Thymus (tissue), 14 donors: ENCODE measurements around the gene PRDX3. TPM values are rescaled to one million over a fixed set of nuclear protein-coding genes. Genes with fewer than 3 reads are reported as not detected.

Experiments
- DNase-seq, 9 donors: peaks; one replicate each; pipeline ENCODE4 v3.0.0-alpha.2; 2013; ENCODE audit warnings: low spot score in 9 of 9, low read depth in 6 of 9, missing footprints in 1 of 9
- H3K27ac ChIP-seq, 2 donors: one replicate each; pipeline ENCODE4 v1.5.1; 2013; ENCODE audit warnings: control low read depth in 1 of 2, low read depth in 1 of 2, low read length in 1 of 2, mild to moderate bottlenecking in 1 of 2, moderate library complexity in 1 of 2
- H3K27me3 ChIP-seq, 2 donors: one replicate each; pipeline ENCODE4 v1.5.1; 2013; ENCODE audit warnings: low read length in 1 of 2; ENCODE audit not compliant: control insufficient read depth in 2 of 2, insufficient read depth in 1 of 2
- H3K36me3 ChIP-seq, 2 donors: one replicate each; pipeline ENCODE4 v1.5.1; 2013; ENCODE audit warnings: low read length in 1 of 2, mild to moderate bottlenecking in 1 of 2, moderate library complexity in 1 of 2; ENCODE audit not compliant: control insufficient read depth in 2 of 2, insufficient read depth in 2 of 2
- H3K4me1 ChIP-seq, 2 donors: one replicate each; pipeline ENCODE4 v1.5.1; 2013; ENCODE audit warnings: low read length in 2 of 2; ENCODE audit not compliant: control insufficient read depth in 2 of 2, insufficient read depth in 2 of 2
- H3K4me3 ChIP-seq, 2 donors: one replicate each; pipeline ENCODE4 v1.5.1; 2013; ENCODE audit warnings: low read length in 2 of 2, control low read depth in 1 of 2, mild to moderate bottlenecking in 1 of 2
- H3K9me3 ChIP-seq, 2 donors: one replicate each; pipeline ENCODE4 v1.5.1; 2013; ENCODE audit warnings: low read length in 1 of 2, mild to moderate bottlenecking in 1 of 2; ENCODE audit not compliant: control insufficient read depth in 2 of 2, insufficient read depth in 1 of 2
- WGBS: extraction: QIAGEN DNeasy Blood & Tissue Kit; methylation state at CpG from one replicate; pipeline ENCODE4 v1.1.7; 2013; 5-methylcytosine and 5-hydroxymethylcytosine counted together
- long read RNA-seq, 10 donors: transcript quantifications; one replicate each; lab custom pipeline, GENCODE V29; 2026
- polyA plus RNA-seq: library from polyadenylated mRNA; stranded (reverse); fragments of 200-250 nt; gene quantifications from one replicate; pipeline ENCODE4 v1.2.3, GENCODE V29; 2013
- total RNA-seq: library from RNA; stranded (reverse); fragments of 120-200 nt; gene quantifications from one replicate; pipeline ENCODE4 v1.2.4, GENCODE V29; 2013
- donor health status: healthy.

PRDX3 gene
- total RNA-seq (116 TPM), polyA plus RNA-seq (114 TPM)
- long read RNA-seq, donor 1, transcript PRDX3-201 (7 exons, 1,591 nt): major isoform, 17 of 17 reads
- long read RNA-seq, donor 1, partial matches to known transcripts: 0 of 17 reads
- long read RNA-seq, donor 1, other reads (novel, unspliced or antisense): 0 of 17 reads
- long read RNA-seq, donor 2: 0 reads
- long read RNA-seq, donor 3, transcript PRDX3-201 (7 exons, 1,591 nt): major isoform, 163 of 182 reads
- long read RNA-seq, donor 3, partial matches to known transcripts: 18 of 182 reads
- long read RNA-seq, donor 3, other reads (novel, unspliced or antisense): 0 of 182 reads
- long read RNA-seq, donor 4, transcript PRDX3-201 (7 exons, 1,591 nt): major isoform, 38 of 40 reads
- long read RNA-seq, donor 4, partial matches to known transcripts: 0 of 40 reads
- long read RNA-seq, donor 4, other reads (novel, unspliced or antisense): 0 of 40 reads
- long read RNA-seq, donor 5, transcript PRDX3-203 (2 exons, 2,277 nt): minor isoform, 6 of 222 reads
- long read RNA-seq, donor 5, transcript PRDX3-201 (7 exons, 1,591 nt): major isoform, 189 of 222 reads
- long read RNA-seq, donor 5, partial matches to known transcripts: 27 of 222 reads
- long read RNA-seq, donor 5, other reads (novel, unspliced or antisense): 0 of 222 reads
- long read RNA-seq, donor 6, transcript PRDX3-201 (7 exons, 1,591 nt): major isoform, 100 of 102 reads
- long read RNA-seq, donor 6, partial matches to known transcripts: 0 of 102 reads
- long read RNA-seq, donor 6, other reads (novel, unspliced or antisense): 0 of 102 reads
- long read RNA-seq, donor 7, transcript PRDX3-201 (7 exons, 1,591 nt): major isoform, 96 of 105 reads
- long read RNA-seq, donor 7, partial matches to known transcripts: 7 of 105 reads
- long read RNA-seq, donor 7, other reads (novel, unspliced or antisense): 0 of 105 reads
- long read RNA-seq, donor 8, transcript PRDX3-201 (7 exons, 1,591 nt): major isoform, 37 of 38 reads
- long read RNA-seq, donor 8, partial matches to known transcripts: 0 of 38 reads
- long read RNA-seq, donor 8, other reads (novel, unspliced or antisense): 0 of 38 reads
- long read RNA-seq, donor 9, transcript PRDX3-201 (7 exons, 1,591 nt): major isoform, 91 of 120 reads
- long read RNA-seq, donor 9, partial matches to known transcripts: 28 of 120 reads
- long read RNA-seq, donor 9, other reads (novel, unspliced or antisense): 0 of 120 reads
- long read RNA-seq, donor 10, transcript PRDX3-201 (7 exons, 1,591 nt): major isoform, 74 of 76 reads
- long read RNA-seq, donor 10, partial matches to known transcripts: 0 of 76 reads
- long read RNA-seq, donor 10, other reads (novel, unspliced or antisense): 0 of 76 reads

- WGBS: under 1% methylated on average over 45 of the region's 45 CpGs
- Histone ChIP-seq H3K4me3 (peak within 1 kb of the TSS; percentile 72 to 99), H3K27me3 (no peaks in the 10 kb centered on the region), H3K4me1 (peaks cover 6 to 26% of the 10 kb centered on the region in 2 donors), H3K9me3 (no peaks in the 10 kb centered on the region), H3K27ac (peak within 1 kb of the TSS; percentile 94 to 95), H3K36me3 (peaks cover 9 to 28% of the 10 kb centered on the region in 2 donors)
- peak; percentile 74 to 94 (median 87) for DNase-seq
Observed at GRCh38 chr10:119178372-119179119, at the start of gene PRDX3. TSS of gene PRDX3 (minus strand) at chr10:119178812. CDS start at chr10:119178790, 22 bp downstream.

- Histone ChIP-seq H3K9me3 (peaks cover 0 to 5% of the 10 kb centered on the region in 2 donors), H3K36me3 (no peaks in the 10 kb centered on the region), H3K4me3 (no peak overlapping the region), H3K4me1 (peaks cover 5 to 11% of the 10 kb centered on the region in 2 donors), H3K27ac (no peak overlapping the region), H3K27me3 (no peaks in the 10 kb centered on the region)
- WGBS: 96% methylated on average over 6 of the region's 6 CpGs
- DNase-seq: no peak
Observed at GRCh38 chr10:119227825-119228224, 49.2 kb upstream of the PRDX3 start.

- H3K4me1 ChIP-seq: peaks cover 5 to 16% of the 10 kb centered on the region in 2 donors
- DNase-seq: no peak
- 96% methylated on average over 4 of the region's 4 CpGs for WGBS
- no peak overlapping the region for H3K4me3 ChIP-seq
- H3K36me3 ChIP-seq: no peaks in the 10 kb centered on the region
- H3K27me3 ChIP-seq: no peaks in the 10 kb centered on the region
- no peaks in the 10 kb centered on the region for H3K9me3 ChIP-seq
- H3K27ac ChIP-seq: no peak overlapping the region
Observed at GRCh38 chr10:119225083-119225658, 46.6 kb upstream of the PRDX3 start.

GRCh38 chr10:119222966-119223386, 44.4 kb upstream of the PRDX3 start:
- no peak for DNase-seq
- H3K9me3 ChIP-seq: no peaks in the 10 kb centered on the region
- H3K27ac ChIP-seq: peak overlapping the region in 1 of 2 donors; percentile 5
- H3K4me3 ChIP-seq: no peak overlapping the region
- no peaks in the 10 kb centered on the region for H3K27me3 ChIP-seq
- 96% methylated on average over 9 of the region's 9 CpGs for WGBS
- no peaks in the 10 kb centered on the region for H3K36me3 ChIP-seq
- peaks cover 0 to 12% of the 10 kb centered on the region in 2 donors for H3K4me1 ChIP-seq

- DNase-seq: no peak
- 79% methylated on average over 9 of the region's 9 CpGs for WGBS
- Histone ChIP-seq H3K4me1 (peaks cover 0 to 16% of the 10 kb centered on the region in 2 donors), H3K27ac (no peak overlapping the region), H3K9me3 (no peaks in the 10 kb centered on the region), H3K27me3 (no peaks in the 10 kb centered on the region), H3K4me3 (no peak overlapping the region), H3K36me3 (no peaks in the 10 kb centered on the region)
Observed at GRCh38 chr10:119222537-119222936, 43.9 kb upstream of the PRDX3 start.

GRCh38 chr10:119221666-119222065, 43.1 kb upstream of the PRDX3 start:
- Histone ChIP-seq H3K4me1 (peaks cover 0 to 18% of the 10 kb centered on the region in 2 donors), H3K4me3 (no peak overlapping the region), H3K27ac (no peak overlapping the region), H3K27me3 (no peaks in the 10 kb centered on the region), H3K36me3 (no peaks in the 10 kb centered on the region), H3K9me3 (no peaks in the 10 kb centered on the region)
- no peak for DNase-seq
- WGBS: 98% methylated on average over 1 of the region's 1 CpG

GRCh38 chr10:119221201-119221600, 42.6 kb upstream of the PRDX3 start:
- Histone ChIP-seq H3K36me3 (no peaks in the 10 kb centered on the region), H3K27me3 (no peaks in the 10 kb centered on the region), H3K9me3 (no peaks in the 10 kb centered on the region), H3K4me1 (peaks cover 0 to 19% of the 10 kb centered on the region in 2 donors), H3K4me3 (no peak overlapping the region), H3K27ac (no peak overlapping the region)
- WGBS: 98% methylated on average over 4 of the region's 4 CpGs
- DNase-seq: no peak

GRCh38 chr10:119219871-119220270, 41.3 kb upstream of the PRDX3 start:
- H3K9me3 ChIP-seq: no peaks in the 10 kb centered on the region
- no peak for DNase-seq
- peaks cover 0 to 27% of the 10 kb centered on the region in 2 donors for H3K4me1 ChIP-seq
- no peaks in the 10 kb centered on the region for H3K27me3 ChIP-seq
- H3K27ac ChIP-seq: no peak overlapping the region
- 93% methylated on average over 5 of the region's 5 CpGs for WGBS
- H3K36me3 ChIP-seq: no peaks in the 10 kb centered on the region
- no peak overlapping the region for H3K4me3 ChIP-seq
